ENCODE measurements around the gene TCF4.

TCF4 gene

DNA sequence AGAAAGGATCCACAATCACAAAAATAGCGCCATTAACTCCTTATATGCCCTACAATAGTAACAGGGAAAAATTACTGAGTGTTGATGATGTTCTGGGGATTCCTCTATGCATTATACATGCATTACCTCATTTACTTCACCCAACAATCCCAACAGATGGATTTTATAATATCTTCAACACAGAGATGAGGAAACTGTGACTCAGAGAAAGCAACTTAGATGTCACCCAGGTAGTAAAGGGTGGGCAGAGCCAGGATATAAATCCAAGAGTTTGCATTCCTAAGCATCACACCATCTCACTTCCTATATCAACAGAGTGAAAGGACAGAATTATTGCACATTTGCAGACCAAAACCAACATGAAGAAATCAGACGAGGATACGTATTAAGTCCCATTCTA is 144.2 kb downstream of the TCF4 start:
- no peak for DNase-seq (ENCODE audit: low spot score)
- TF ChIP-seq, protein P1, sequence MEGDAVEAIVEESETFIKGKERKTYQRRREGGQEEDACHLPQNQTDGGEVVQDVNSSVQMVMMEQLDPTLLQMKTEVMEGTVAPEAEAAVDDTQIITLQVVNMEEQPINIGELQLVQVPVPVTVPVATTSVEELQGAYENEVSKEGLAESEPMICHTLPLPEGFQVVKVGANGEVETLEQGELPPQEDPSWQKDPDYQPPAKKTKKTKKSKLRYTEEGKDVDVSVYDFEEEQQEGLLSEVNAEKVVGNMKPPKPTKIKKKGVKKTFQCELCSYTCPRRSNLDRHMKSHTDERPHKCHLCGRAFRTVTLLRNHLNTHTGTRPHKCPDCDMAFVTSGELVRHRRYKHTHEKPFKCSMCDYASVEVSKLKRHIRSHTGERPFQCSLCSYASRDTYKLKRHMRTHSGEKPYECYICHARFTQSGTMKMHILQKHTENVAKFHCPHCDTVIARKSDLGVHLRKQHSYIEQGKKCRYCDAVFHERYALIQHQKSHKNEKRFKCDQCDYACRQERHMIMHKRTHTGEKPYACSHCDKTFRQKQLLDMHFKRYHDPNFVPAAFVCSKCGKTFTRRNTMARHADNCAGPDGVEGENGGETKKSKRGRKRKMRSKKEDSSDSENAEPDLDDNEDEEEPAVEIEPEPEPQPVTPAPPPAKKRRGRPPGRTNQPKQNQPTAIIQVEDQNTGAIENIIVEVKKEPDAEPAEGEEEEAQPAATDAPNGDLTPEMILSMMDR (IDR thresholded peaks at IDR 0.05; ENCODE audit: extremely low read depth, insufficient read depth, missing control alignments) = no peak
- in situ Hi-C loops (cut with MboI; ENCODE audit: low pct_unique_long_range_greater_than_20kb, low sequenced_read_pairs, unreplicated experiment) = no loop called here

DNA sequence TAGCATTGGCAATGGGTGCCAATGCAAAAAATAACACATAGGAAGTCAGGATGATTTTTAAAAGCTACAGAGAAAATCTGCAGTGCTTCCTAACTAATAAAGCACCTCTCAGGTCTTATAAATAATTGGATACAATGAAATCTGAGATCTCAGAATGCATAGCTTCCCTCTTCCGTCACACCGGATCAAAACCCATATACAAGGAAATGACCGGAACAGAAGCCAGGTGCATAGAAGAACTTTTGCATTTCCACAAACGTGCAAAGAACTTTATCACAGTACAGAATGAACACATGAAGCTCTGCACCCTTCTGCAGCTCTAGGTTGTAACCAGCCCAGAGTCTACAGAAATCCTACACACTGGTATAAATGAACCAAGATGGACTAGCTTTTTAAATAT is 145.4 kb downstream of the TCF4 start:
- in situ Hi-C loops (cut with MboI; ENCODE audit: low pct_unique_long_range_greater_than_20kb, low sequenced_read_pairs, unreplicated experiment) = no loop called here
- DNase-seq (ENCODE audit: low spot score) = no peak
- TF ChIP-seq, protein P1 (IDR thresholded peaks at IDR 0.05; ENCODE audit: extremely low read depth, insufficient read depth, missing control alignments) = no peak

DNA sequence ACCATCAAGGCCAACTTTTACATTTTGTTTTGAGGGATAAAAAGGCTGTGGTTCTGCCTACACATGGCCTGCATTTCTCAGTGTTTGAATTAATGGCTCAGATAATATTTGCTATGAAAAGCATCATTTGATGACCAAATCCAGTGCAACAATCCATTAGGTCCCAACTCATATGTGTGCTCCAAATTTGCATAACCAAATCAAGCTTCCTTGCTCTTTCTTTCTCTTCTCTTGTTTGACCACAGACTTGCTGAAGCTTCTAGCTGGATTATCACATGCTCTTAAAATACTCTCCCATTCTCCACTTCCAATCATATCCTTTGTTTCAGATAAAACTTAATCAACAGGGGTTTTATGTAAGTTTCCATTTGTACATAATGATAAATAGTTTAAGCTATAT is 147.0 kb downstream of the TCF4 start:
- TF ChIP-seq, protein P1 (IDR thresholded peaks at IDR 0.05; ENCODE audit: extremely low read depth, insufficient read depth, missing control alignments) = no peak
- in situ Hi-C loops (cut with MboI; ENCODE audit: low pct_unique_long_range_greater_than_20kb, low sequenced_read_pairs, unreplicated experiment) = no loop called here
- DNase-seq (ENCODE audit: low spot score) = no peak

DNA sequence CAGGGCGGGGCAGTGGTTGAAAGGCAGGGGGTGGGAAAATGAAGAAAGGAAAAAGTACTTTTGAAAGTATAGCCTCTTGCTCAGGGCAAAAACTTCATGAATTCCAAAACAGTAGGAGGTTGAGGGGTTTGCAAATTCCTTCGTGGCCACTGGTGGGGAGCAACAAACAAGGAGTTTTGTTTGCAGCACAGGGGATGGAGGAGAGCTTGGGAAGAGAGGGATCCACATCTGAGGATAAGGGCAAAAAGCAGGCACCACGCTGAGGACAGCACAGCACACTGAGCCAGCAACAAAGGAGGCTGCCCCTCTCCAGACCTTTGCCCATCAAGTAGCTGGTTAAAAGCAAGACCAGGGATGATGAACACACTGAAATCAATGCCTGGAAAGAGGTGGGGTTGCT is 148.9 kb downstream of the TCF4 start:
- in situ Hi-C loops (cut with MboI; ENCODE audit: low pct_unique_long_range_greater_than_20kb, low sequenced_read_pairs, unreplicated experiment) = no loop called here
- no peak for DNase-seq (ENCODE audit: low spot score)

DNA sequence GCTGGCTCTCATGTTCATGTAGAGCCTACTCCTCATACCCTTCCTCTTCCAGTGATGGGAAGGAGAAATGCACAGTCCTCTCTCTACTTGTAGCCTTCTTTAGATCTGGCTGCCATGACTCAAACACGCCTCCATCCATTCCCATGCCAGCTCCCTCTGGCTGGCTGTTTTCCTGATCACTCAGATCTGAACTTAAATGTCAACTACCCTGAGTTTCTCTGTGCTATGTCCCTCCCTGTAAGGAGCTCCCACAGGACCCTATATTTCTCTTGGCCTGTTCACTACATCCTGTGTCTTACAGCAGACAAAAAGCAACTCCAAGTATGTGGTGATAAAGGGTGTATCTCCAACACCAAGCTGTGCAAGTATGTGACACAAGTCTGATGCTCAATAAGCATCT is 152.4 kb downstream of the TCF4 start:
- TF ChIP-seq, protein P1 (IDR thresholded peaks at IDR 0.05; ENCODE audit: extremely low read depth, insufficient read depth, missing control alignments) = no peak
- no peak for DNase-seq (ENCODE audit: low spot score)
- in situ Hi-C loops (cut with MboI; ENCODE audit: low pct_unique_long_range_greater_than_20kb, low sequenced_read_pairs, unreplicated experiment) = no loop called here

More for the DNA sequence above, 148.9 kb downstream of the TCF4 start:
- TF ChIP-seq, protein P1 (IDR thresholded peaks at IDR 0.05; ENCODE audit: extremely low read depth, insufficient read depth, missing control alignments) = no peak

DNA sequence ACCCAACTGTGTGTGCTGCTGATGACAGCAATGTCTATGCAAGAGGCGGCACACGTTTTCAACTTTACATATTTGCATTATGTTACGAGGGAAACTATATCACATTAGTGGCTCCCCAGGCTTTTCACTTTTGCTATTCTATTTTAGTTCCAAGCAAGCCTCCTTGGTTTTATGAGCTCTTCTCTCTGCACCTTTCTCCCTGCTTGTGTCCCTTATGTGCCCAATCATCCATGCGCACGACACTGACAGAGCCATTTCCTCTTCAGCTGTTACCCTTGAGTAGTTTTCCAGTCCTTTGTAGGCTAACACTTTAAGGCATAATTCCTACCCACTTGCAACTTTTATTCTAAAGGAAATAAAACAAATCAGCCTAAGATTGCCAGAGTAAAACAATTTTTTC is 154.3 kb downstream of the TCF4 start:
- in situ Hi-C loops (cut with MboI; ENCODE audit: low pct_unique_long_range_greater_than_20kb, low sequenced_read_pairs, unreplicated experiment) = no loop called here
- TF ChIP-seq, protein P1 (IDR thresholded peaks at IDR 0.05; ENCODE audit: extremely low read depth, insufficient read depth, missing control alignments) = no peak
- no peak for DNase-seq (ENCODE audit: low spot score)

DNA sequence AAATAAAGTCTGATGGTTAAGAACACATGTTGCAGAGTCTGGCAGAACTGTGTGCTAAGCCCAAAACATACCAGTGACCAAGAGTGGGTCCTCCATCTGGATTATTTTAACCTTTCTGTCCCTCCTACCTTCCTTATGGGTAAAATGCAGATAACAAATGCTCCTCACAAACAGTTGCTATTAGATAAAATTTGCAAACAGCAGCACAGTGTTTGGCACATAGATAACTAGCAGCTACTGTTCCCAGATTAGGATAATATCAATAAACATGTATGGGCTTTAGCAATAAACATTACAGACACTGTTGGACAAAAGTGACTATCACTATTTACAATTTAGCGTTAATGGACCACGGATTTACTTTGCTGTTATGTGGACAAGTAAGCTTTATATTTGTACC is 154.9 kb downstream of the TCF4 start:
- TF ChIP-seq, protein P1 (IDR thresholded peaks at IDR 0.05; ENCODE audit: extremely low read depth, insufficient read depth, missing control alignments) = no peak
- in situ Hi-C loops (cut with MboI; ENCODE audit: low pct_unique_long_range_greater_than_20kb, low sequenced_read_pairs, unreplicated experiment) = no loop called here
- DNase-seq (ENCODE audit: low spot score) = no peak

All from GM13977 (cell line).